Suppressor macrophage treated with lipopolysaccharide for 4 hours (primary cell): Measurements from ENCODE around the gene BTBD6.

Experiments
- DNase-seq: peaks from one replicate; pipeline ENCODE4 v3.0.0-alpha.2; 2020

BTBD6 gene

GRCh38 chr14:105241641-105242040 is 6.7 kb upstream of the BTBD6 start:
- no peak for DNase-seq

GRCh38 chr14:105244334-105244733 is 4.0 kb upstream of the BTBD6 start:
- no peak for DNase-seq

- no peak for DNase-seq
Measured at GRCh38 chr14:105247026-105247425, 1.3 kb upstream of the BTBD6 start.

DNA sequence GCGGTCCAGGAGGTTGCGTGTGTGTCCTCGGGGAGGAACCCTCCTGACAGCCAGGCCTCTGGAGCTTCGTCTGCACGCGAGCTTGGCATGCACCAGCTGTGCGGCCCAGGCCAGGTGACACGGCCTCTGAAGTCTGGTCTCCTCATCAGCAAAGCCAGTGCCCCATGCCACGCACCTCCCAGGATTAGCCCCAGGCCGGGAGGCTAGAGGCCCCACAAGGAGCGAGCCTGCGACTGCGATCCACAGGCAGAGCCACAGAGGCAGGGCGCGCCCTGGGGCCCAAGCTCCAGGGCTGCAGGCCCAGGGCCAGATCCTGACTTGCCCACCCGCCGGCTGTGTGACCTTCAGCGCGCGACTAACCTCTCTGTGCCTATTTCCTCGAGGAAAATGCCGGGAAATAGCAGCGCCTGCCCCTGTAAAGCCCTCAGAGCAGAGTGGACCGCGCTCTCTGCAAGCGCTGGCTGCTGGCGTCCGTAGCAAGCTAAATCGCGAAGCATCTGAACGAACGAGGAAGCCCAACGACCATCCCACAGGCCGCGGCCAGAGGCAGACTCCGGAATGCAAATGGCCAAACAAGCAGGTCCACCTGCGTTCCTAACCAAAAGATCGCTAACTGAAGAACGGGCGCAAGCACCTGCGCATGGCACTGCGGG is 492 bp upstream of the BTBD6 start:
- DNase-seq, result no peak

DNA sequence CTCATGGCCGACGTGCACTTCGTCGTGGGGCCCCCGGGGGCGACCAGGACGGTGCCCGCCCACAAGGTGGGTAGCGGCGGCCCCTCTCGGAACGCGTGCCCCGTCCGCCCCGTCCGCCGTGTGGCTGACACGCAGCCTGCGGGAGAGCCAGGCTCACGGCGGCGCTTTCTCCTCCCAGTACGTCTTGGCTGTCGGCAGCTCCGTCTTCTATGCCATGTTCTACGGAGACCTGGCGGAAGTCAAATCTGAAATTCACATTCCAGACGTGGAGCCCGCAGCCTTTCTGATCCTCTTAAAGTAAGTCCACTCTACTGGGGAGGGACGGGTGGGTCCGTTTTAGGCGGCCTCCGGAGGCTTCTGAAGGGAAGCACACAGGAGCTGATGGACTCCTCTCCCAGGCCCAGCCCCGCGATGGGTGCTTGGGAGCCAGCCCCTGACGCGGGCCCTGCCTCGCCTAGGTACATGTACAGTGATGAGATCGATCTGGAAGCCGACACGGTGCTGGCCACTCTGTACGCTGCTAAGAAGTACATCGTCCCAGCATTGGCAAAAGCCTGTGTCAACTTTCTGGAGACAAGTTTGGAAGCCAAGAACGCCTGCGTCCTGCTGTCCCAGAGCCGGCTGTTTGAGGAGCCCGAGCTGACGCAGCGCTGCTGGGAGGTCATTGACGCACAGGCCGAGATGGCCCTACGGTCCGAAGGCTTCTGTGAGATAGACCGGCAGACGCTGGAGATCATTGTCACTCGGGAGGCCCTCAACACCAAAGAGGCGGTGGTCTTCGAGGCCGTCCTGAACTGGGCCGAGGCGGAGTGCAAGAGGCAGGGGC is 1.1 kb downstream of the BTBD6 start:
- no peak for DNase-seq

DNA sequence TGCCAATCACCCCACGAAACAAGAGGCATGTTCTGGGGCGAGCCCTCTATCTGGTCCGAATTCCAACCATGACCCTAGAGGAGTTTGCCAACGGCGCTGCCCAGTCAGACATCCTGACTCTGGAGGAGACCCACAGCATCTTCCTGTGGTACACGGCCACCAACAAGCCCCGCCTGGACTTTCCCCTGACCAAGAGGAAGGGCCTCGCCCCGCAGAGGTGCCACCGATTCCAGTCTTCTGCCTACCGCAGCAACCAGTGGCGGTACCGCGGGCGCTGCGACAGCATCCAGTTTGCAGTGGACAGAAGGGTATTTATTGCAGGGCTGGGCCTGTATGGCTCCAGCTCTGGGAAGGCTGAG is 1.7 kb downstream of the BTBD6 start:
- no peak for DNase-seq

DNA sequence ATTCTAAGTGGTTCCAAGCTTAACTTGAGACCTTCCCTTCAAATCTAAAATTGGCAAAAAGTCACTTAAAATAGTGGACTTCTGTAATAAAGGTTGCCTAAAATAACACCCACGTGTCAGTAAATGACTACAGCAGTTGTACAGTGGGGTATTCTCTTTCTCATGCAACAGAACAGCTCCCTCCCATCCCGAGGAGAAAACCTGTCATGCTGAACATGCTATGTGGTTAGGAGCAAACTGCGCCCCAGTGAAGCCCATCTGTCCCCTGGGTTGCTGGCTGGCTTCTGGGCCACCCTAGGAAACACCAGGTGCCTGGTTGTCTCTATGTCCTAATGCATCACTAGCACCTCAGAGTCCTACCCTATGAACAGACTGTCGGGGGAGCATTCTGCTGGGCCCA is 2.7 kb downstream of the BTBD6 start:
- no peak for DNase-seq

GRCh38 chr14:105251920-105252319 is 3.6 kb downstream of the BTBD6 start:
- DNase-seq, result no peak

GRCh38 chr14:105252552-105253328 is 4.4 kb downstream of the BTBD6 start:
- no peak for DNase-seq

GRCh38 chr14:105253329-105253682 is 5.0 kb downstream of the BTBD6 start:
- no peak for DNase-seq

DNA sequence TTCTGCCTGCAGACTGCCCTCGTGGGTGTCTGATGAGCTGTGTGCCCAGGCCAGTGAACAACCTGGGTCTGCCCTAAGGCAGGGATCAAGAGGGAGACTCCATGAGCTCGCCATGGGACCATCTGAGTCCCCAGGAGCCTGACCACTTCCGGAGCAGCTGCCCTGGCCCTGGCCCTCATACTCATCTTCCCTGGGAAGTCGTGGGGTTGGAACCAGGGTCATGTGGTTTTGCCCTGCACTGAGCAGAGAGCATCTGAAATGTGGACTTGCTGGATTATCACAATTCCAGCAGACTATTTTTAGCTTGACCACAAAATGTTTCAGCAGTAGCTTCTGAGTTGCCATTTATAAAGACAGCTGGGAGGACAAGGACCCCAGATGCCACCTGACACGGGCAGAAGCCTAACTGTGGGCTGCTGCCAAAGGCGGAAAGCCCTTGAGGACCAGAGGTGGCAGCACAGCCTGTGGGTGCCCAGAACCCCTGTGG is 6.7 kb downstream of the BTBD6 start:
- no peak for DNase-seq

DNA sequence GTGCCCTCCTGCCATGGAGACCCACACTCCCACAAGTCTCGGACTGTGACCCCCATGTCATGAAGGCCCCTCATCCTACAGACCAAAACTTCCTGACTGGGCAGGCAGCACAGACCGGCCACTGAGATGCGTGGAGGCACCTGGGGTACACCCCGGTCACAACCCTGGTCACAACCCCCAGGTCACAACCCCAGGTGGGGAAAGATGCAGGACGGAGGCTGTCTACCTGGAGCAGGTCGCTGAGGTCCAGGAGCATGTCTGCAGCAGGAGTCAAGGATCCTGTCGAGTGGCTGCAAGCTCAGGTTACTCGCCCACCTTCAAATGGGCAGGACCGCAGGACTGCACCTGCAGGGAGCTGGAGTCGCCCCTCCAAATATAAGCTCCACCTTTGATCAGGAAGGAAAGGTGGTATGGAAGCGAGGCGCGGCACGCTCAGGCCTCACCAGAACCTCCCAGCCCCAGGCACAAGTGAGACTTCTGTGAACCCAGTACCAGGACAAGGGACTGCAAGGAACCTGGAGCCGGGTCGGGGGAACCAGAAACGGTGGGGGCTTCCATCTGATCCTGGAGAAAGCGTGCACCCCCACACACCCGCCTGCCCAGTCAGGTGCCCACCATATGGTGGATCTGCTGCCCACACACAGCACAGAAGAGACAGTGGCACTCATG is 8.1 kb downstream of the BTBD6 start:
- DNase-seq, result no peak

- no peak for DNase-seq
Measured at GRCh38 chr14:105257464-105257863, 9.1 kb downstream of the BTBD6 start.

- DNase-seq, result no peak
Measured at GRCh38 chr14:105258846-105259245, 10.5 kb downstream of the BTBD6 start.

GRCh38 chr14:105260959-105261358 is 12.6 kb downstream of the BTBD6 start:
- no peak for DNase-seq

- DNase-seq, result no peak
Measured at GRCh38 chr14:105261781-105262180, 13.4 kb downstream of the BTBD6 start.

- no peak for DNase-seq
Measured at GRCh38 chr14:105267820-105268548, 19.7 kb downstream of the BTBD6 start.

DNA sequence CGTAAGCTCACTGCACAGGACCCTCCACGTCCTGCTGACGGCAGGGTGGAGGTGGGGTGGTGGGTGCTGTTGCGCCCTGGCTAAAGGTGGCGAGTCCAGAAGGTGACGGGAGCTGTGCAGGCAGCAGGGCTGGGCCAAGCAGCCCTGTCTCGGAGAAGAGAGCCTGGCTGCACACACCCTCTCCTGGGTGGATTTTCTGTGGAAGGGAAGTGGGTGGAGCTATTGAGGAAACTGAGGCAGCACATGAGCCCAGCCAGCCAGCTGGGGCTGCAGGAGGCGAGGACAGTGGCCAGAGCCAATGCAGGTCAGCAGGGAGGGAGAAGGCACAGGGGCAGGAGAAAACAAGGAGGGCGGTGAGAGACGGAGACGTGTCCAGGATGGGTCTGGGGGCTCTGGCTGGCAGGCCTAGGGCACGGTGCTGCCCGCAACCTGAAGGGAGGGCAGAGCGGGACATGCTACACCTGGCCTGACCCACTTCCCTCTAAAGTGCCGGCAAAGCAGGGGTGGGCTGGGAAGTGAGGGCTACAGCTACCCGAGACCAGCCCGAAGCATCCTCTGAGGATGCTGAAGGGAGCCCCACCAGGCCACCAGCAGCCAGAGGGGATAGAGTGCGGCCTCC is 20.5 kb downstream of the BTBD6 start:
- no peak for DNase-seq

- no peak for DNase-seq
Measured at GRCh38 chr14:105269405-105269804, 21.1 kb downstream of the BTBD6 start.

- no peak for DNase-seq
Measured at GRCh38 chr14:105271224-105271890, 23.0 kb downstream of the BTBD6 start.

DNA sequence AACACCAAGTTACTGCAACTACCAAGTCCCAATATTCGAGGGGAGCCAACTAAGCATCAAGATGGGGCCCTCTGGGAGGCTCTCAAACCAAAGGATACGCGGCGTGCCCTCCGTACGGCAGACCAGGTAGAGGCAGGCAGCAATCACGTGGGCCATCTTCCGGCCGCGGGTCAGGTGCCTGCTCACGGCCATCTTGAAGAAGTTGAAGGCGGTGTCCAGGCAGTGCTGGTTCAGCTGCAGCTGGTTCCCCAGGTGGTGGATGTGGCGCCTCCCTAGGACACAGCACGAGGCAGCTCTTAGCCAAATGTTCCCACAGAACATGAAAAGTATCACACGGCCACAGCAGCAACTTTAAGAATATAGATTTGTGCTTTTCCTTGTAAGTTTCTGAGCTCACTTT is 24.3 kb downstream of the BTBD6 start:
- no peak for DNase-seq
